Measurements from ENCODE around the gene UQCC5. TPM values are rescaled to one million over a fixed set of nuclear protein-coding genes. Genes with fewer than 3 reads are reported as not detected.

UQCC5 gene
- polyA plus RNA-seq, 1 donor from 2014 or later, result 20.5 TPM

GRCh38 chr3:52570076-52570475 is 33.7 kb downstream of the UQCC5 start:
- Histone ChIP-seq H3K4me3 (ENCODE audit: low read length) (no peak overlapping the region), H4K20me1 (ENCODE audit: insufficient read depth) (no peaks in the 10 kb centered on the region), H3K9me3 (ENCODE audit: low read length) (no peaks in the 10 kb centered on the region), H3K9ac (ENCODE audit: low read length) (no peak overlapping the region), H3F3A (ENCODE audit: insufficient read depth, low read length, poor library complexity, severe bottlenecking) (no peaks in the 10 kb centered on the region), H3K79me2 (replicated peaks; ENCODE audit: insufficient read depth, low read length) (no peaks in the 10 kb centered on the region), H2AFZ (ENCODE audit: low read depth, low read length) (no peak overlapping the region), H3K27me3 (ENCODE audit: insufficient read depth, low read depth, low read length) (no peaks in the 10 kb centered on the region), H3K9me2 (ENCODE audit: insufficient read depth, low read length) (no peaks in the 10 kb centered on the region), H3K36me3 (ENCODE audit: insufficient read depth, low read length) (no peaks in the 10 kb centered on the region), H3K4me2 (ENCODE audit: low read length) (no peak overlapping the region), H3K27ac (ENCODE audit: low read length) (no peak overlapping the region)
- TF ChIP-seq SMC3 (conservative IDR thresholded peaks at IDR 0.05; ENCODE audit: poor library complexity), result no peak
- TF ChIP-seq TAF1 (IDR thresholded peaks at IDR 0.05; ENCODE audit: low read depth), result no peak
- TF ChIP-seq POLR2AphosphoS5 (IDR thresholded peaks at IDR 0.05), result no peak

- Histone ChIP-seq H3K9me2 (ENCODE audit: insufficient read depth, low read length) (no peaks in the 10 kb centered on the region), H3K9ac (ENCODE audit: low read length) (no peak overlapping the region), H2AFZ (ENCODE audit: low read depth, low read length) (no peak overlapping the region), H3K27me3 (ENCODE audit: insufficient read depth, low read depth, low read length) (no peaks in the 10 kb centered on the region), H3K36me3 (ENCODE audit: insufficient read depth, low read length) (no peaks in the 10 kb centered on the region), H3F3A (ENCODE audit: insufficient read depth, low read length, poor library complexity, severe bottlenecking) (no peaks in the 10 kb centered on the region), H3K4me3 (ENCODE audit: low read length) (no peak overlapping the region), H3K79me2 (replicated peaks; ENCODE audit: insufficient read depth, low read length) (no peaks in the 10 kb centered on the region), H3K9me3 (ENCODE audit: low read length) (no peaks in the 10 kb centered on the region), H3K27ac (ENCODE audit: low read length) (no peak overlapping the region), H3K4me2 (ENCODE audit: low read length) (no peak overlapping the region), H4K20me1 (ENCODE audit: insufficient read depth) (no peaks in the 10 kb centered on the region)
- TF ChIP-seq EZH2 (IDR thresholded peaks at IDR 0.05; ENCODE audit: borderline replicate concordance, insufficient read depth, low read length, poor library complexity, severe bottlenecking), result no peak
- TF ChIP-seq RAD21 (conservative IDR thresholded peaks at IDR 0.05), result no peak
Observed at GRCh38 chr3:52572221-52572620, 35.8 kb downstream of the UQCC5 start.

- H3K4me2 ChIP-seq (ENCODE audit: low read length), result no peak overlapping the region
- no peaks in the 10 kb centered on the region for H3K79me2 ChIP-seq (replicated peaks; ENCODE audit: insufficient read depth, low read length)
- peaks cover 7% of the 10 kb centered on the region for H3K36me3 ChIP-seq (ENCODE audit: insufficient read depth, low read length)
- no peaks in the 10 kb centered on the region for H3F3A ChIP-seq (ENCODE audit: insufficient read depth, low read length, poor library complexity, severe bottlenecking)
- TF ChIP-seq MXI1 (conservative IDR thresholded peaks at IDR 0.05; ENCODE audit: poor library complexity, severe bottlenecking), result no peak
- no peak for TF ChIP-seq TAF1 (IDR thresholded peaks at IDR 0.05; ENCODE audit: low read depth)
- TF ChIP-seq REST (IDR thresholded peaks at IDR 0.05; ENCODE audit: borderline replicate concordance), result no peak
- no peak for TF ChIP-seq RAD21 (conservative IDR thresholded peaks at IDR 0.05)
- no peak for TF ChIP-seq POLR2AphosphoS5 (IDR thresholded peaks at IDR 0.05)
- TF ChIP-seq EP300 (conservative IDR thresholded peaks at IDR 0.05; ENCODE audit: poor library complexity, severe bottlenecking), result no peak
- no peak for TF ChIP-seq CTCF (IDR thresholded peaks at IDR 0.05; ENCODE audit: poor library complexity, severe bottlenecking)
- TF ChIP-seq EZH2 (IDR thresholded peaks at IDR 0.05; ENCODE audit: borderline replicate concordance, insufficient read depth, low read length, poor library complexity, severe bottlenecking), result no peak
- no peak for TF ChIP-seq SMC3 (conservative IDR thresholded peaks at IDR 0.05; ENCODE audit: poor library complexity)
- no peak overlapping the region for H3K4me3 ChIP-seq (ENCODE audit: low read length)
- H3K9ac ChIP-seq (ENCODE audit: low read length), result no peak overlapping the region
- H4K20me1 ChIP-seq (ENCODE audit: insufficient read depth), result no peaks in the 10 kb centered on the region
- H3K9me3 ChIP-seq (ENCODE audit: low read length), result no peaks in the 10 kb centered on the region
- H3K27me3 ChIP-seq (ENCODE audit: insufficient read depth, low read depth, low read length), result no peaks in the 10 kb centered on the region
- no peaks in the 10 kb centered on the region for H3K9me2 ChIP-seq (ENCODE audit: insufficient read depth, low read length)
- H3K27ac ChIP-seq (ENCODE audit: low read length), result no peak overlapping the region
- H2AFZ ChIP-seq (ENCODE audit: low read depth, low read length), result no peak overlapping the region
Observed at GRCh38 chr3:52574056-52574965, 37.9 kb downstream of the UQCC5 start.
